Lung (tissue), 12 donors: ENCODE data around the gene PTPRT. TPM values are rescaled to one million over a fixed set of nuclear protein-coding genes. Genes with fewer than 3 reads are reported as not detected.

Source experiments
- ATAC-seq: fragments of 200-7000 bp; cut with Tn5 transposase; one replicate; pipeline ENCODE4 v1.9.1; 2020; ENCODE audit warnings: moderate number of reproducible peaks; ENCODE audit not compliant: insufficient read depth, low FRiP score
- DNase-seq, 3 donors: peaks; one replicate each; pipeline ENCODE4 v3.0.0-alpha.2; 2013 to 2017
- H3K27ac ChIP-seq, 2 donors: one replicate each; pipeline ENCODE4 v1.5.1; 2013; ENCODE audit warnings: mild to moderate bottlenecking in 2 of 2, moderate library complexity in 2 of 2, control low read depth in 1 of 2, inconsistent platforms in 1 of 2, low read depth in 1 of 2, low read length in 1 of 2
- H3K27me3 ChIP-seq, 3 donors: one replicate each; pipeline ENCODE4 v1.5.1; 2013; ENCODE audit warnings: low read length in 2 of 3; ENCODE audit not compliant: control insufficient read depth in 3 of 3, insufficient read depth in 3 of 3
- H3K36me3 ChIP-seq, 4 donors: one replicate each; pipeline ENCODE4 v1.5.1; 2013; ENCODE audit warnings: low read length in 4 of 4, mild to moderate bottlenecking in 1 of 4, moderate library complexity in 1 of 4; ENCODE audit not compliant: control insufficient read depth in 4 of 4, insufficient read depth in 4 of 4
- H3K4me1 ChIP-seq, 5 donors: one replicate each; pipeline ENCODE4 v1.5.1; 2013; ENCODE audit warnings: low read length in 5 of 5, mild to moderate bottlenecking in 2 of 5, moderate library complexity in 1 of 5; ENCODE audit not compliant: control insufficient read depth in 5 of 5, insufficient read depth in 5 of 5
- H3K4me3 ChIP-seq: one replicate; pipeline ENCODE4 v1.5.1; 2013; ENCODE audit warnings: mild to moderate bottlenecking, control low read depth, moderate library complexity
- H3K9ac ChIP-seq, 2 donors: one replicate each; pipeline ENCODE4 v1.5.1; 2013; ENCODE audit warnings: low read length in 2 of 2, control low read depth in 1 of 2; ENCODE audit not compliant: insufficient read depth in 1 of 2
- H3K9me3 ChIP-seq, 4 donors: one replicate each; pipeline ENCODE4 v1.5.1; 2013; ENCODE audit warnings: low read length in 3 of 4, mild to moderate bottlenecking in 1 of 4, moderate library complexity in 1 of 4; ENCODE audit not compliant: control insufficient read depth in 4 of 4, insufficient read depth in 3 of 4
- WGBS, 2 donors: extraction: QIAGEN DNeasy Blood & Tissue Kit; methylation state at CpG; one replicate each; pipeline ENCODE4 v1.1.7; 2013; 5-methylcytosine and 5-hydroxymethylcytosine counted together
- polyA plus RNA-seq, 2 donors: library from polyadenylated mRNA; stranded (reverse); fragments of 200-250 nt; gene quantifications; one replicate each; pipeline ENCODE4 v1.2.1, GENCODE V29; 2013
- total RNA-seq, 2 donors: library from RNA; depleted of rRNA in 1 of 2; stranded (reverse); fragments of >200 nt in 1 of 2; gene quantifications; one replicate each; pipeline ENCODE4 v1.2.1, GENCODE V29; 2014 to 2021
- TF ChIP-seq, protein P1 (sequence below): IDR thresholded peaks from 2 replicates; pipeline ENCODE4 v1.5.1; 2012; ENCODE audit warnings: mild to moderate bottlenecking; ENCODE audit errors: control extremely low read depth, extremely low read depth
- donor health status: control.
- donor health status: control.
- donor health status: Bipolar disorder and iron deficiency.
- donor health status: healthy.
- donor health status: DM: yes; HTN: yes; CAD: no.

PTPRT gene
- total and polyA plus RNA-seq, 4 donors: 0.37 to 13.8 (median 6.1) TPM

DNA sequence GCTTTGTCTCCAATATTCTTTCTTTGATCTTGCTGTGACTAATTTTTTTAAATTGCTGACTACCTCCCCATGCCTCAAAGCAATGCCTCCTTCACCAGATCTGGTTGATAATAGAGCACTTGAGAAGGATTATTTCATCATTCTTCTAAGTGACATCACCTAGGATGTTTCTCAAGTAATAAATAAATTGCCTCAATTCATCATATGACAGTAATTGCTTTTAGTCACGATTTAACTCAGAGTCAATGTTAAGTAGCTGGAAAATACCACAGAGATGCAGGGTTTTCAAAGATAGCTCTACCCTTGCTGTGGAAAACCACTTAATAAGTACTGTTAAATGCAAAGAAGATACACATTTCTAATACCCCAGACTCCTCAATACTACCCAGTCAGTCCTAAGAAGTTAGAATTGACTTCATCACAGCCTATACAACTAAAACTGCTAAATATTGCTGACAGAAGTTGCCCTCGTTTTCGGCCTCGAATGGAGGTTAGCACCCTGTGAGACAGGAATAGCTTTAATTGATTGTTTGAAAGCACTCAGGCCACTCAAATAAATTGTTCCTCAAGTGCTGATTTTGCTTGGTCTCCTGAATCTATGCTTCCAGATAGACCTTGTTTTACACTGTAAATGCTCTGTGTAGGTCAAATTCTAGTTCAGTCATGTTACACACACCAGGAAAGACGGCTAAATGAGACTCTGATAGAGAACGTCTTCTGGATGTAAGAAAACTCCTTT, 931.0 kb downstream of the PTPRT start:
- H3K27ac ChIP-seq: no peak overlapping the region
- TF ChIP-seq, protein P1, sequence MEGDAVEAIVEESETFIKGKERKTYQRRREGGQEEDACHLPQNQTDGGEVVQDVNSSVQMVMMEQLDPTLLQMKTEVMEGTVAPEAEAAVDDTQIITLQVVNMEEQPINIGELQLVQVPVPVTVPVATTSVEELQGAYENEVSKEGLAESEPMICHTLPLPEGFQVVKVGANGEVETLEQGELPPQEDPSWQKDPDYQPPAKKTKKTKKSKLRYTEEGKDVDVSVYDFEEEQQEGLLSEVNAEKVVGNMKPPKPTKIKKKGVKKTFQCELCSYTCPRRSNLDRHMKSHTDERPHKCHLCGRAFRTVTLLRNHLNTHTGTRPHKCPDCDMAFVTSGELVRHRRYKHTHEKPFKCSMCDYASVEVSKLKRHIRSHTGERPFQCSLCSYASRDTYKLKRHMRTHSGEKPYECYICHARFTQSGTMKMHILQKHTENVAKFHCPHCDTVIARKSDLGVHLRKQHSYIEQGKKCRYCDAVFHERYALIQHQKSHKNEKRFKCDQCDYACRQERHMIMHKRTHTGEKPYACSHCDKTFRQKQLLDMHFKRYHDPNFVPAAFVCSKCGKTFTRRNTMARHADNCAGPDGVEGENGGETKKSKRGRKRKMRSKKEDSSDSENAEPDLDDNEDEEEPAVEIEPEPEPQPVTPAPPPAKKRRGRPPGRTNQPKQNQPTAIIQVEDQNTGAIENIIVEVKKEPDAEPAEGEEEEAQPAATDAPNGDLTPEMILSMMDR: no peak
- ATAC-seq (no peak), DNase-seq (no peak)
- H3K4me1 ChIP-seq: no peaks in the 10 kb centered on the region
- no peaks in the 10 kb centered on the region for H3K36me3 ChIP-seq
- H3K9ac ChIP-seq: no peak overlapping the region
- 83 to 86% methylated on average over 6 of the region's 6 CpGs for WGBS, 2 donors
- H3K9me3 ChIP-seq: peaks cover 0 to 2% (median 0%) of the 10 kb centered on the region in 4 donors
- no peak overlapping the region for H3K4me3 ChIP-seq
- H3K27me3 ChIP-seq: no peaks in the 10 kb centered on the region

DNA sequence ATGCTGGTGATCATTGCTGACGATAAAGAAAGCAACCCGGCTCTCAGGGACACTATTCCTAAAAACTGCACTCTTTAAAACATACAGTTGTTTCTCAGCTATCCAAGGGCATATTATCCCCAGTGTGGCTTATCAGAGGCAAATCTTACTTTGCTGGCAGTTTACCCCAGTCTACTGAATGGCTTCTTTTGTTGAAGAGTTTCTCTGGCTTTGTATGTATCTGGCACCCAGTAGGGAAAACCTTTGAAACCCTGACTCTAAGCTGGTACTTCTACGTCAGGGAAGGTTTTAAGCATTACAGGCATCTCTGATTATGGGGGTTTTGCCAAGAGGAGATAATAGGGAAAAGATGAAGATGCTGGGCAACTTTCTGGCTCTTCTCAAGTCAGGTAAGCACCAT, 933.9 kb downstream of the PTPRT start:
- WGBS, 2 donors: 75 to 85% methylated on average over 3 of the region's 3 CpGs
- TF ChIP-seq, protein P1: no peak
- H3K4me3 ChIP-seq: no peak overlapping the region

DNA sequence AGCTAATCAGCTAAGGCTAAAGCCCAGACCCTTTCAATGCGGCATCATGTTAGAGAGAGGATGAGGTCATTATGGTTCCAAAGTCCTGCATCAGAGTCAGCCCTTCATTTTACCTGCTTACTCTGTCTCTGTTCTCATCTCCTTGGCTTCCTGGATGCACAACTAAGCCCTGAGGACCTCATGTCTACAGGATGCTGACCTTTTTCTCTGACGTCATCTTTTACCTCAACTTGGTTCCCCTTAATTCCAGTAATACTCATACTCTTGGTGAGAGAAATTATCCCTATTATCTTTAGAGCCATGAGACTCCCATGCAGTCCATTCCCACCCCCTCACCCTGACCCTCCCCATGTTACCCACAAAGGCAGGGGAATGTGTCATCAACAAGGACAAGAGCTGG, 935.0 kb downstream of the PTPRT start:
- H3K27me3 ChIP-seq: no peaks in the 10 kb centered on the region
- no peaks in the 10 kb centered on the region for H3K36me3 ChIP-seq
- TF ChIP-seq, protein P1: no peak
- no peaks in the 10 kb centered on the region for H3K9me3 ChIP-seq
- no peak overlapping the region for H3K9ac ChIP-seq
- DNase-seq (no peak), ATAC-seq (no peak)
- H3K4me3 ChIP-seq: no peak overlapping the region
- 95 to 100% methylated on average over 2 of the region's 2 CpGs for WGBS, 2 donors
- H3K27ac ChIP-seq: no peak overlapping the region
- H3K4me1 ChIP-seq: no peaks in the 10 kb centered on the region

More for the DNA sequence above, 933.9 kb downstream of the PTPRT start:
- Histone ChIP-seq H3K27me3 (no peaks in the 10 kb centered on the region), H3K4me1 (no peaks in the 10 kb centered on the region), H3K9ac (no peak overlapping the region), H3K27ac (no peak overlapping the region), H3K36me3 (no peaks in the 10 kb centered on the region), H3K9me3 (peaks cover 0 to 2% (median 0%) of the 10 kb centered on the region in 4 donors)
- ATAC-seq: no peak
- no peak for DNase-seq
